GM12892 (cell line): ENCODE measurements around the gene OTOS. TPM values are rescaled to one million over a fixed set of nuclear protein-coding genes. Genes with fewer than 3 reads are reported as not detected.

Experiments
- DNase-seq: peaks from one replicate; pipeline ENCODE4 v3.0.0; 2011; ENCODE audit not compliant: insufficient read length
- FAIRE-seq: peaks from 2 replicates; lab custom pipeline; 2011; peaks lifted over from hg19 to GRCh38; lab: Jason Lieb, UNC
- POLR2A ChIP-seq: IDR thresholded peaks from 2 replicates; pipeline ENCODE4 v1.6.1; 2011; ENCODE audit warnings: low read depth, low read length, control low read depth
- POLR2AphosphoS5 ChIP-seq: IDR thresholded peaks from 2 replicates; pipeline ENCODE4 v1.6.1; 2011; ENCODE audit warnings: low read depth, low read length, control low read depth
- TAF1 ChIP-seq: IDR thresholded peaks from 2 replicates; pipeline ENCODE4 v1.6.1; 2011; ENCODE audit warnings: low read depth, mild to moderate bottlenecking, control low read depth, low read length, borderline replicate concordance
- polyA plus RNA-seq: library from polyadenylated mRNA; unstranded; fragments of >200 nt; gene quantifications from one replicate; pipeline ENCODE4 v1.2.1, GENCODE V29; 2012; ENCODE audit warnings: missing spikeins, inconsistent platforms; ENCODE audit not compliant: missing spikeins

OTOS gene
- polyA plus RNA-seq: not detected

DNA sequence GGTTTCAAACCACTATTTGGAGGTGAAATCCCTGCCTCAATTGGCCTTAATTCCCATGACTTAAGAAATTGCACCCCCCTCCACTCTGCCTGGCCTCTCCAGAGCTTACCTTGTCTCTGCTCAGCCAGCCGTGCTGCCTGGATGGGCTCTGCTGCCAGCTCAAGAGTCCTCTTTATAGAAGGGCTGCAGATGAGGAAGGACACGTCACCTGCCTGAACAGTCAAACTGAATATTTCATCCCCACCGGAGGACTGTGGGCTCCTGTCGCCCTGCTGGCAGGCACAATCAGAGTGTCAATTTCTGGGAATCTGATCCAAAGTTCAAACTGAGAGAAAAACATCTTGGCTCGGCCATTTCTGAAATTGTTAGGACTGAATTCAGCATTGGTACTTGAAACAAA, at the start of gene OTOS:
Gene OTOS (minus strand): TSS at position 148 of the 400 bp plus-strand sequence. CDS start 332 bp downstream, outside the sequence.
- TF ChIP-seq POLR2A (no peak), TAF1 (no peak), POLR2AphosphoS5 (no peak)
- FAIRE-seq (no peak), DNase-seq (no peak)

- TF ChIP-seq TAF1: no peak
- no peak for TF ChIP-seq POLR2AphosphoS5
- TF ChIP-seq POLR2A: no peak
- FAIRE-seq: no peak
- no peak for DNase-seq
Measured at GRCh38 chr2:240189686-240190085, 49.2 kb upstream of the OTOS start.

- FAIRE-seq: no peak
Measured at GRCh38 chr2:240187989-240188590, 47.6 kb upstream of the OTOS start.

DNA sequence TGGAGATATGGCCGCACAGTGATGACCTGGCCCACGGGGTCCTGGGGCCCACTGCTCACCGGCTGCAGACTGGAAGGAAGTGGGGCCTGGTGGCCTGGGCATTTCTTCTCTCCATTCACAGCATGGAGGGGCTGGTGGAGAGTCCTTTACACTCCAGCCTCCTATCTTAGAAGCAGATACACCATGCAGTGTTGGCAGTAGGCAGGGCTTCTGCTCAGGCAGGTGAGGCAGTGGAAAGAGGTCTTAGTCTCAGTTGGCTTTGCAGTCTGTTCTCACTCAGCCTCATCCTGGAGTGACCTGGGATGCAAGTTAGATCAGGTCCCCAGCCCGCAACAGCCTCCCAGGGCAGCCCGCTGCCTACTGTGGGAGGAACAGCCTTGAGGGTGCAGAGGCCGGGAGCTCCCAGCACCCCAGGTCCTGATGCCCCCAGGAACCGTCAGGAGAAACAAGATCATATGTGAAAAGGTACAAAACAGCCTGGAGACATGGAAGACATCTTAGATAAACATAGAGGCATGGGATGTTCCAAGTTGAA, 45.8 kb upstream of the OTOS start:
- DNase-seq (no peak), FAIRE-seq (no peak)
- TF ChIP-seq TAF1: no peak
- TF ChIP-seq POLR2AphosphoS5: no peak
- TF ChIP-seq POLR2A: no peak

More at GRCh38 chr2:240187989-240188590, 47.6 kb upstream of the OTOS start:
- DNase-seq: no peak
- TF ChIP-seq POLR2A (no peak), POLR2AphosphoS5 (no peak), TAF1 (no peak)

DNA sequence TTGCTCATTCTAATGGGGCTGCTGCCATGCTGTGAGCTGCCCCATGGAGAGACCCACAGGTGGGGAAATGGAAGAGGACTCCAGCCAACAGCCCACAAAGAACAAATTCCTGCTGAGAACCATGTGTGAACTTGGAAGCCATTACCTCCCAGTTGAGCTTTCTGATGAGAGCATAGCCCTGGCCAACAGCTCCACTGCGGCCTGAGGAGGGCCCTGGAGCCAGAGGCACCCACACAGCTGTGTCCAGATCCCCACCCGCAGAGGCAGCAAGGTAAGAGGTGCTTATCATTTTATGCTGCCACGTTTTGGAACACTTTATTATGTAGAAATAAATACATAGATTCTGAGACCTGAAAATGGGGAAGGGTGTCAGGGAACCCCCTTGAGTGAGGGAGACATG, 44.2 kb upstream of the OTOS start:
- TF ChIP-seq TAF1 (no peak), POLR2AphosphoS5 (no peak), POLR2A (no peak)
- FAIRE-seq (no peak), DNase-seq (no peak)

DNA sequence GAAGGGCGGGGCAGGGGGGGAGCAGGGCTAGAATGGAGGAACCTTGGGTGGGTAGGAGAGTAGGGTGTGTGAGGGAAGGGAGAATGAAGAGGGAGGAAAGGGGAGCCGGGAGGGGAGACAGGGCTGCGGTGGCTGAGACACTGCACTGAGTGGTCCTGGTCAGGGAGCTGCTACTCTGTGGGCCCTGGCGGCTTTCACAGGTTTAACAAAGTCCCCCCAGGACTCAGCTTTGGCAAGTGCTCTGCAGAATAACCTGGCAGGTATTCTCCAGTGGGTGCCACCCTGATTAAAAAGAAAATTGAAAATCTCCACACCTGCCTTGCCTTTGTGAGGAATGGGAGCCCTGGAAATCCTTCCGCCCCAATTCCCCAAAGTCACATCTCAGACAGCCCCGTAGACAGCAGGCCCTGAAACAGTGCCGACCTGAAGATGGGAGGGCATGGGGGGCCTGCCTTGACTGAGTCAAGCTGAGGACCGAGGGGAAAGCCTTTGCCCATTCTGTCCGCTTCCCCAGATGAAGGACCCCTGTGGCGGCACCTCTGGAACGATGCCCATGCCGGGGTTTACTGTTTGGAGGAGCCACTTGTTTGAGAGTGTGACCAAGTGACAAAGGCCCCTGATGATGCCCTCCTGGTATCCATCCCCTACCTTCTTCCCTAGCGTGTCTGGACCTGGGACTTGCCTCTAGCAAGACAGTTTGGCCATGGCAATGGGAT, 43.6 kb upstream of the OTOS start:
- FAIRE-seq: no peak
- no peak for TF ChIP-seq POLR2AphosphoS5
- TF ChIP-seq POLR2A: no peak
- no peak for TF ChIP-seq TAF1
- no peak for DNase-seq

DNA sequence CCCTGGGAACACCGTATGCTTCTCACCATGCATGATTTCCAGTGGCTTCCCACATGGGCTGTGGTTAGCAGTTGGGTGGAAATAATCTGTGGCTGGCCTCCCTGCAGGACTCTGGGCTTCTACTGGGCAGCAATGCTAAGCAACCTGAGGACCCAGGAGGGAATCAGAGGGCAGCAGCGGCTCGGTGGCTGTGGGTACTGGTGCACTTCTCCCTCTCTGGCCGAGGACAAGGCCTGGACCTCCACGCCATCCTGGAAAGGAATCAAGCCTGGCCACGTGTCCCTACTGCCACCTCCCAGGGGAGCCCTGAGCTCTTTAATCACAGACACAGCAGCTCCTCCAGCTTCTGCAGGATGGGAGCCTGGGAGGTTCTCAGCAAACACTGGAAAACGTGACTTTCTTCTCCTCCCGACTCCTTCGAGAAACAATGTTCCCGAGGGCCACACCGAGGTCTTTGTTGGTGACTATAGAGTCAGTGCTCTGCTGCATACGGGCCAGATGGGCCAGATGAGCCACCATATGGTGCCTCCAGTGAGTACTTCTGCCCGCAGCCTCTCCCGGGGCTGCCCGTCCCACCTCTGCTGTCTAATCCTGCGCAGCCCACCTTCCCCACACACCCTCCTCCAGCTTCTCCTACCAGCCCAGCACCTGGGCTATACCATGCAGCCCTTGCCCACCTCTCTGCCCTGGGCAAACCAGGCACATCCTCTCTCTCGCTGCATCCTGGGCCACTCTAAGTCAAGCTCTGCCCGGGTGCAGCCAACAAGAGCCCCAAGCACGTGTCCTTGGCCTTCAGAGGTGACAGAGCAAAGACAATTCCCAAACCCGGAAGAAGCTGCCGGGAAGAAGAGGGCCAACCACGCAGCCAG, 42.8 kb upstream of the OTOS start:
- TF ChIP-seq TAF1 (no peak), POLR2A (no peak), POLR2AphosphoS5 (no peak)
- DNase-seq: no peak
- FAIRE-seq: no peak

DNA sequence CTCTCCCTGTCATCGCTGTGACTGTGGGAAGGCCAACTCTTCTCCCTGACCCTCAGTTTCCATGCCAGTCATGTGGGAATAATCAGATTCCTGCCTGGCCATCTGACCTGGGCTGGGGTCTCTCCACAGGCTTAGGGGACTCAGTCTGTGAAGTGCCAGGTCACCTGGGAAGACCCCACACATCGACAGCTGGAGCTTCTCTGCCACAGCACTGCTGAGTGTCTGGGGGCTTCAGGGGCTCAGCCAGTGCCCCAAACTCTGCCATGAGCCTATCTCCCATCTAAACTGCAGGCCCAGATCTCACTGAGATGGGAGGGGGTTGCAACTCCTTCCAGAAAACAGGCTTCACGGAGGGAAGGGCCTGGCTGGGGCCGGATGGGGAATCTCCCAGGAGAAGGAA, 42.0 kb upstream of the OTOS start:
- FAIRE-seq (no peak), DNase-seq (no peak)
- TF ChIP-seq POLR2AphosphoS5 (no peak), POLR2A (no peak), TAF1 (no peak)

GRCh38 chr2:240182001-240182400, 41.5 kb upstream of the OTOS start:
- no peak for DNase-seq
- no peak for FAIRE-seq
- TF ChIP-seq TAF1: no peak
- TF ChIP-seq POLR2A: no peak
- TF ChIP-seq POLR2AphosphoS5: no peak

- TF ChIP-seq TAF1 (no peak), POLR2AphosphoS5 (no peak), POLR2A (no peak)
- DNase-seq (no peak), FAIRE-seq (no peak)
Measured at GRCh38 chr2:240179941-240180666, 39.6 kb upstream of the OTOS start.

GRCh38 chr2:240179186-240179815, 38.8 kb upstream of the OTOS start:
- no peak for TF ChIP-seq POLR2AphosphoS5
- no peak for TF ChIP-seq TAF1
- no peak for TF ChIP-seq POLR2A
- DNase-seq (no peak), FAIRE-seq (no peak)

- no peak for TF ChIP-seq POLR2A
- TF ChIP-seq TAF1: no peak
- no peak for FAIRE-seq
- no peak for DNase-seq
Measured at GRCh38 chr2:240178564-240178963, 38.1 kb upstream of the OTOS start.
